ENCODE measurements around the gene SMARCD3.

The SMARCD3 gene

DNA sequence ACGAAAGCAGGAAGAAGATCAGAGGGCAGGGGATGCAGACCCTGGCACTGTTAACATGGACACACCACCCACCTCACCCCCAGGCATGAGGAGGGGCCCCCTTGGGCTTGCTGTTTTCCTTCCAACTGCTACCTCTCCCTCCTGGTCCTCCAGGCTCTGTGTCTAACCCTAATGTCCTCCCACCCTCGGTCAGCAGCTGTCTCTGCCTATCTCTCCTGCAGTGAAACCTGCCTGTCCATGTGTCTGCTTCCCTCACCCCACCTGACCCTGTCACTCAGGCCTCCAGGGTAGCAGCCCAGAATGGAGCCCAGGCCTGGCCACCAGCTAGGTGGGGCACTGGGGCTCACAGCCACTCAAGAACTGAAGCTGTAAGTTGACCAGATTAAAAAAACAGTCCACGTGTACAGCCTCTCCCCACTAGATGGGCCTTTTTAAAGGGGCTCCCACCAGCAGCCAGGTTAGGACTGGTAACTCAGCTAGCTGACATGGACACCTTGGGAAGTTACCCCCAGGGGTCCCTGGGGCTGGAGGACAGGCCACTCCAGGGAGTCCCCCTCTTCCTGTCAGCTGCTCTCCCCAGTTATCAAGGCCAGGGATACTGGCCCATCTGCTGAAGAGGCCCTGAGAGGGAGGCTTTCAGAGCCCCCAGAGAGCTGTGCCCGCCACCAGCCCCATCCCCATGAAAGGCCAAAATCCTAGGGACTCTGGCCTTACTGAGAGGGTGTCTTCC is 1.5 kb downstream of the SMARCD3 start:
- no peak for DNase-seq

DNA sequence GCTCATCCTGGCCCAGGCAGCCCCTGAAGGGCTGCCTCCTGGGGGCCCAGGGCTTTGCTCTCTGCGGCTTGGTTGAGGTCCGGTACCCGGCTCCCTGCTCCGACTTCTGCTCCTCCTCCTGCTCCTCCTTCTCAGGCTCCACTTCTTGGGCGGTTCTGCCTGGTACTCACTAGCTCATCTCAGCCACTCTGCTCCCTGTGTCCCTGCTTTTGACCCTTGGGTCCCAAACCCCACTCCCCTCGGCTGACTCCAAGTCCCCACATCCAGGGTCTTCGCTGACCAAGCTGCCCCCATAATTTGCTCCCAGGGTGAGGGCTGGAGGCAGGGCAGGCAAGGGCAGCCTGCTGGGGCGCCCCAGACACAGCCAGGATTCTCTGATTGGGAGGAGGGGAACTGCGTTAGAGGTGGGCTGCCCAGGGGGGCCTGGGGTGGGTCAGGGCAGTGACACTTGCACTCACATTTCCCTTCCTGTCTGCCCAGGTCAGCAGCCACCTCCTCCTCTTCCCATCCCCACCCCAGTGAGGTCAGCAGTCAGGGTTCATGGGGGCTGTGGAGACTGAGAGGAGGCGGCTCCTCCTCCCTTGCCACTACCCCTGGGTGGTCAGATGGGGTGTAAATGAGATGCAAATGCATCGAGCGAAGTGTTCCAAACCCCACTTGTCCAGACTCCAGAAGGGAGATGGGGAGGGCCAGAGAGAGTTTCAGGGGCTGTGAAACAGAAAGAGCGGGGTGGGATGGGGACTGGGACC is 2.2 kb downstream of the SMARCD3 start:
- DNase-seq, result no peak

DNA sequence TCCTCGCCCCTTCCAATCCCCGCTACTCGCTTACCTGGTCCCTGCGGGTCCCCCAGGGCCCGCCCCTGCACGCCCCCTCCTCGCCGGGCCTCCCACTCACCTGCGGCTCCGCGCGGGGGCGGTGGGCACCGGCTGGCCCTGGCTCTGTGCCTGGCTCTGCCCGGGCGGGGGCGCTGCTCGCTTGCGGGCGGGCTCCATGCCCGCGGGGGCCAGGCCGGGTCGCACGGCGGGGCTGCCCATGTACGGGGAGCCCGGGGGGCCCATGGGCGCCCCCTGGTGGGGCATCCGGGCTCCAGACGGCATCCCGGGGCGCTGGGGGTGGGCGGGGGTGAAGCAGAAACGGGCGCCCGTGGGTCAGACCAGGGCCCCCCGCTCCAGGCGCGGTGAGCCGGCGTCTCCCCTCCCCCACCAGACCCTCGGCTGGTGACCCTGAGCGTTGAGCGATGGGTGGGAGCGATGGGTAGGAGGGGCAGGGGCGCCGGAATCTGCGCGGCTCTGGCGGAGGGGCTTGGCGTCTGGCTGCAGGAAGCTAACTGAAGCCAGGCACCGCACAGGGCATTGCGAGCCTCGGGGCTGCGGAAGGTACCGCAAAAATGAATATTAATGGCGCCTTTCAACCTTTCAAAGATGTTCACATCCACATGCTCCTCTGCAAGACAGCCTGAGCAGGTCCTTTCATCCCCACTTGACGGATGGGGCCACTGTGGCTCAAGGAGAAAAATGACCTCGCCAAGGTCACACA is 3.0 kb downstream of the SMARCD3 start:
- DNase-seq, result no peak

DNA sequence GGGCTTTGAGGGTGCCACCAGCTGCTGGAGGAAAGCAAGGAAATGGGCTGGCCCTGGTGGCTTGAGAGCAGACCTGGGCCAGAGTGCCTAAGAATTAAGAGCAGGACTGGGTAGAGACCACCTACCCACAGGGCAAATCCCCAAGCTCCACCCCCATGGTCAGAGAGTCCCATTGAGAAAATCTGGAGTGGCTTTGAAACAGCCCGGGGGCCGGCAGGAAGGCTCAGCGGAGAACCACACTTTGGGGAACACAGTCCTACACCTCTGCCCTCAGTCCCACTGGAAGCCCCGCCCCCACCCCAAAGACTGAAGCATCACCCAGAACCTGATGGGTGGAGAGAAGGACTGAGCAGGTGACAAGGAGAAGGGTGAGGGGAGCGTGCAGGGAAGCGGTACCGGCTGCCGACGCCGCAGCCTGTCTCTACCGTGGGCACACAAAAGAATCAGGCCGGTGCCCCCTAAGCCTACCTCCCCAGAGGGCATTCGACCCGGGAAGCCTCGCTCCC is 3.6 kb downstream of the SMARCD3 start:
- DNase-seq, result no peak

DNA sequence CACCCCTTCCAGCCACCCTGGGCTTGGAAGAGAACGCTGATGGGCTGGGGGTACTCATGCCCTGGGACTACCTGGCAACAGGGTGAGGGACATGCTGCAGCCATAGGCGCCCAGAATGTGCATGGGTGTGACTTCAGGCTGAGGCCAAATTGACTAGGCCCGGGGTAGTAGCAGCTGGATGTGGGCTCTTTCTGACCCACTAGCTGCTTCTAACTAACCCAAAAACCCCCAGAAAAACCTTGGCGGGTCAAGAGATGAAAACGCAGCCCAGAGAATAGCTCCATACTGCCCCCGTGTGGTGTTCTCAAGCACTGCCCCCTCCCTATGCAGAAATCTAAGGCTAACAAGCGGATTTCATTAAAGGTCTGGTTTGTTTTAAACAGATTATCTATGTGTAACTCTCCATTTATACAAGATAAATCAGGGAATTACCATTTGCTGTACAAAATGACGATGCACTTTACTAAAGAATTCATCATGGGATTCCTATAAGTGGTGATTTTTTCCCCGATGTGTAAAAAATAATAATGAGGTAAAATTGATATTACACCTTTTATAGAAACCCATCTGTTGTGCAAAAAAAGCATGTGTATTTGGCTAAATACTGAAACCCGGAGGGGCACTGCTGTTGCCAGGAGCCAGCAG is 4.2 kb downstream of the SMARCD3 start:
- DNase-seq, result no peak

DNA sequence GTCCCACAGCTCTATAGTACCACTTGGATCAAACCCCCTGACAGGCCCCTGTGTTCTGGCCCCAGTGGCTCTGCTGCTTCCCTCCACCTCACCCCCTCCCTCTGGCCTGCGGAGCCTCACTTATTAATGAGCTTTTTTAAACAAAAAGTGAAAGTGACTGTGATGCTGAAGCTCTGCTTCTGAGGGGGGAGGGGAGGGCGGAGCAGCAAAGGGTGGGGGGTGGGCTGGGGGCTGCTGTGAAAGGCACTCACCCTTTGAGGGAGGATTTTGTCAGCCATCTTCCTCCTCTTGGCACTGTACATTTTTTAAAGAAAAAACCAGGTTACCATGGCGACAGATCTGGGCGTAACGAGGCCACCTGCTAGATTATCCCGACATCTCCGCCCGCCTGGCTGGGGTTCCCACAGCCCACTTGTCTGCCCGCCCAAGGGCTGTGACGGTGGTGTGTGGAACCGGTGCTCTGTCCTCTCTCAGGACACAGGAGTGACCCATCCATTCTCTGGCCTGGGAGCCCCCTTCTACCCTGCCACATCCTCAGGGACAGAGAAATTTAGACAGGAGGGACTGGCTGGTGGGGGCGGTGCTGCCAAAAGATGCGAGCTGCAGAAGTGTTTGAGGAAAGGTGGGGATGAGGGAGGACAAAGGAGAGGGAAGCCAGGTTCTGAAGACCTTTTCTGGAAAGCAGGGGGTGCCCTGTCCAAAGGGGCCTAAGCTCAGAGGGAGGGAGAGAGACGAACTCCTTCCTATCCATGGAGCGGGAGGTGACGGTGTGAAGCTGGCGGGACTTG is 4.9 kb downstream of the SMARCD3 start:
- no peak for DNase-seq

DNA sequence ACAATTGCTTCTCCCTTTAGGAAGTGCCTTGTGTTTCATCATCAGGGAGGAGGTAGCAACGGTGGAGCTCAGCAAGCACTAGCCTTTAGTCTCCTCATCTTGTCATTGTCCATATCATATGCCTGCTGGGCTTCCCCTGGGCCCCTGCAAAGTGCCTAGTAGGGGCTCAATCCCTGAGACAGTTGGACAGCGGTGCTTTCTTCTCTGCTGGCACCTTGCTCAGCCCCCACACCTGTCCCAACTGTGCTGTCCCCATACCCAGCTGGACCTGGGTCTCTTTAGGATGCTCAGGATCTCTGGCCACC is 5.5 kb downstream of the SMARCD3 start:
- no peak for DNase-seq

DNA sequence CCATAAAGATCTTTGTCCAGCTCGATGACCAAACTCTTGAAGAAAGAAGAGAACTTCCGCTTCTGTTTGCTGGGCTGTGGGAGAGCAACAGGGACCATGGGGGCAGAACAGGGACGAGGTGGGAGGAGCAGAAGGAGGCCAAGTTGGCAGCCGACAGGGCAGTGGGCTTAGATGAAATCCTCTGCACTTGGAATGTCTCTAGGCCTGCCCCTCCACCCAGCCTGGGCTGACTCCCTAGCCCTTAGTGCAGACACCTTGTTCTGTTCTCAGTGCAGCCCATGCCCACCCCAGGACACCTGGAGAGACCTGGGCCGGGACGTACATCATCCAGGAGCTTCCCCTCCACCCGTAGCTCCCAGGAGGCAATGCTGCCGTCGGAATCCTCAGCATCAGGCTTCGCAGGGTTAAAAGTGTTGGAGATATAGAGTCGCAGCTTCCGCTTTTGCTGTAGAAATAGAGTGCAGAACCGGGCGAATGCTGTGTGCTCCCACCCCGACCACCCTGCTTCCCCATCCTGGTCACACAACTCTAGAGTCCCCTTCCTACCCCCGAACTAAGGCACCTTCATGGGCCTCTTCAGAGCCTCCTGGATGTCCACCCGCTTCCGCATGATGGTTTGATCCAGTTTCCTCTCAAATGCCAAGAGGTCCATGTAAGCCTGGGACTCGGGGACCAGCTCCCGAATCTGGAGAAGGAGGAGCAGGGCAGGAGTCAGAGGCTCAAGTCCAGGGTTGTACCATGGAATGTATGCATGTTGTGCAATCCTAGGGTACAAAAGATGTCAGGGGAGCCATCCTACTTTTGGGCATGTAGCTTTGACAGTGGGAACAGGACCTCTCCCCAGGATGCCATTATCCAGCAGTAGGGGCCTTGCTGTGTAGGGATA is 6.1 kb downstream of the SMARCD3 start:
- DNase-seq, result no peak

DNA sequence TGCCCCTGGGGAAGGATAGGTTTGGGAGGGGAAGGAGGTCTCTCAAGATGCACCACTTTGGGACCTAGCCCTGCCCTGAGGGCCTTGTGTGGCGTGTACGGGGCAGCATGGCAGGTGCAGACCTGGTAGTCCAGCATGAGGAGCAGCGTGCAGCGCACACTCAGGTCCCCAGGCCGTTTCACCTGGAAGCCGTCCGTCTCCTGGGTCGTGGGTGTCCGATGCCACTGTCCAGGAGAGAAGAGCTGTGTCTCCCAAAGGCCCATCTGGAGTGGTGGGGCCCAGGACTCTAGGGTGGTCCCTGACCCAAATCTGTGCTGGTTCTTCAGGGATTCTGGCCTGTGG is 6.8 kb downstream of the SMARCD3 start:
- no peak for DNase-seq

DNA sequence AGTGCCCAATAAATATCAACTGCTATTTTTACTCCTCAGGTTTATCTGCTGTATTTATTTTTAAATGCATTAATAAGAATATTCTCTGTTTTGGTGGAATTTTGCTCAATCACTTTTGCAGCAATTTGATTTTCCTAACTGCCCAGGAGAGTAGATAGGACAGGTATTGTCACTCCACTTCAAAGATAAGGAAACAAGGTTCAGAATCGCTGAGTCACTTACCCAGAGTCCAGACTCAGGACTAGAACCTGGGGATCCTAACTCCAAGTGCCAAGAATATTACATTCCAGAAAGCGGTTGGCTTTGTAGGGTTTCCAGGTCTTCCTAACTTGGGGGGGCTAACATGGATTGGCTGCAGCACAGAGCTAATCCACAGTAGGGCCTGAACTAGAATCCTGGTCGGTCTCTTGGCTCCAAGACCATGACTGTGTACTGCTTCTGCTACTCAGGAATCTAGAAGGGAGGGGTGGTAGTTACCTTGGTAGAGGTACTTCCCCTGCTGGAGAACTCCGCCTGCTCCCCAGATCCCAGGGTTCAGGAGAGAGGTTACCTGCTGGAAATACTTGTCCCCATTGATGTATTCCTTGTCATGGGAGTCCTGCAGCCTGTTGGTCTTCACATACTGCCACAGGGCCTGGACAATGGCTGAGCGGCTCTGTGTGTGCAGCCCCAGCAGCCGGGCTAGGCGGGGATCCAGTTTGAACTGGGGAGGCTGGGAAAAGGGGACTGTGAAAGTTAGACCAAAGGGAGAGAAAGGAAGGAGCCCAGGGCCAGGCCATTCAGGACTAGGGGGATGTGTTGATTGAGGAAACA is 7.3 kb downstream of the SMARCD3 start:
- DNase-seq, result no peak

DNA sequence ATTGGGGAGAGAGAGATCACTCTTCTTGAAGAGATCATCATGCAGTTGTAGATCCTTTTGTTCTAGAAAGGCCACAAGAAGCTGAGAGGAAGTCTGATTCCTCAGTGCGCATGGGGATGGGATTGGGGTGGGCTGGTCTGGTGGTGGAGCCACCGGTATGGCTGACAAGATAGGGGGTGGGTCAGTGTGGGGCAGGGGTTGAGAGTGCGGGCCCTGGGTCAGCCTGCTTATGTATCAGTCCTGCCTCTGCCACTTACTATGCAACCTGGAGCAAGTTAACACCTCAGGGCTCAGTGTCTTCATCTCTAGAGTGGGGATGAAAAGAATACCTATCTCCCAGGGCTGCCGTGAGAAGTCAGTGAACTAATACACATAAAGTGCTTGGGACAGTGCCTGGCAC is 8.0 kb downstream of the SMARCD3 start:
- DNase-seq, result no peak

DNA sequence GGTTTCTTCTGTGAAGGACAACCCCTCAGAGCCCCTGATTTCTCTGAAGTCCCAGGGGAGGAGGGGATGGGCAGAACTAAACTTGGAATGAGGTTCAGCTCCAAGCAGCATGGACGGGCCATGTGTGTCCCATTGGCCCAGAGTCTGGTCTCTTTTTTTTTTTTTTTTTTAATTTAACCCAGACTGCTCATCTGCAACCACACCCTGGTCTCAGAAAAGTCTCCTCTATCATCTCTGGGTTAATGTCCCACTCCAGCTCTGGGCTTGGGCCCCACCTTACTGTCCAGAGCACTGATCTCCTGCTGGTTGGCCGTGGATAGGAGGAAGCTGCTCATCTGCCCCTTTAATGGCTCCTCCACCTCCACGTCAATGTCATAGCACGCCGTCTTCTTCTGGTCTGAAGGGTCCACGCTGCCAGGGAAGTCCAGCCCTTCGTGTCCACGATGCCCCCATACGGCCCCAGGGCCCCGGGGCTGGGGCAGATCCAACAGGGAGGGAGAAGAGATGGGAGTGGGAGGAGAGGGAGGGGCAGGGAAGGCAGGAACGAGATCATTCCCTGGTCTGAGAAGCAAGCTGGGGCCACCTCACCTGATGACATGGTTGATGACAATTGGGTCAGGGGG is 8.5 kb downstream of the SMARCD3 start:
- no peak for DNase-seq

DNA sequence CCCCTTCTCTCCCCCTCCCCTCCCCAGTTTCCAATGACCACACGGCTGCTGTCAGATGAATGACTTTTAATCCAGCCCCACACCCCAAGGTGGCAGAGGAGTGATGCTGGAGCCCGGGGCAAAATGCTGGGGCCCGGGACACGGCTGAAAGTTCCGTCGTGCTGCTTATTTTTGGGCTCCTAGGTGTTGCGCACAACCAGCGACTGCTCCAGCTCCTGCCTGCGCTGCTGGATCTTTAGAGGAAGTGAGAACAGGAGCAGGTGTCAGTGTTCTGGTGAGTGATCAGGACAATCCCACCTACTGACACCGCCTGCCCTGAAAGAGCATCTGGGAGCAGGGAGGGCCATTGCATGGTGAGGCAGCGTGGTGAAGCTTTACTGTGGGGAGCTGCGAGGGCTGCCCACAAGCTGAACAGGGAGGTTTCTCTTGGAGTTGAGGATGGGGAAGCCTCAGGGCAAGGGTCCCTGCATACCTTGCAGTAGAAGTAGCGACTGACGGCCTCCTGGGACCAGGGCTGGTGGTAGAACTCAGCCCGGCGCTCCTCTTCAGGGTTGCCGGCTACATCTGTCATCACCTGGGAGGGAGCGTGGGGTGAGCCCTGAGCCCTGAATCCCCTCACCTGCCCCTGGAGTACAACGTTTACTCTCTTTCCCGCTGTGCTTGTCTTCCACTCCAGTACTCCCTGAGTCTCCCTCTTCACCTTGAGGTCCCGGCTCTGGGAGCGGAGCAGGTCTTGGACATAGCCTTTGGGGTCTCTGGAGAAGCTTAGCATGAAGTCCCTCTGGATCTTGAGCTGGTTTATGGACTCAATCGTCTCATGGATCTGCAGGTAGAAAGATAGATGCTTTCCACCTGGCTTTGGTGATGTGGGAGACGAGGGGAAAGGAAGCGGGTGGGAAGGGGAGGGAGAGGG is 9.3 kb downstream of the SMARCD3 start:
- no peak for DNase-seq

DNA sequence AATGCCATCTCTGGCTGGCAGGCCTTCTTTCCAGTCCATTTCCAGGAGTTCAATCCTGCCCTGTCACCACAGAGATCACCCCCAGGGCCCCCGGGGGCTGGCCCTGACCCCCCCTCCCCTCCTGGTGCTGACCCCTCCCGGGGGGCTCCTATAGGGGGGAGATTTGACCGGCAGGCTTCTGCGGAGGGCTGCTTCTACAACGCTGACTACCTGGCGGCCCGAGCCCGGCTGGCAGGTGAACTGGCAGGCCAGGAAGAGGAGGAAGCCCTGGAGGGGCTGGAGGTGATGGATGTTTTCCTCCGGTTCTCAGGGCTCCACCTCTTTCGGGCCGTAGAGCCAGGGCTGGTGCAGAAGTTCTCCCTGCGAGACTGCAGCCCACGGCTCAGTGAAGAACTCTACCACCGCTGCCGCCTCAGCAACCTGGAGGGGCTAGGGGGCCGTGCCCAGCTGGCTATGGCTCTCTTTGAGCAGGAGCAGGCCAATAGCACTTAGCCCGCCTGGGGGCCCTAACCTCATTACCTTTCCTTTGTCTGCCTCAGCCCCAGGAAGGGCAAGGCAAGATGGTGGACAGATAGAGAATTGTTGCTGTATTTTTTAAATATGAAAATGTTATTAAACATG is 10.2 kb downstream of the SMARCD3 start:
- DNase-seq, result no peak

DNA sequence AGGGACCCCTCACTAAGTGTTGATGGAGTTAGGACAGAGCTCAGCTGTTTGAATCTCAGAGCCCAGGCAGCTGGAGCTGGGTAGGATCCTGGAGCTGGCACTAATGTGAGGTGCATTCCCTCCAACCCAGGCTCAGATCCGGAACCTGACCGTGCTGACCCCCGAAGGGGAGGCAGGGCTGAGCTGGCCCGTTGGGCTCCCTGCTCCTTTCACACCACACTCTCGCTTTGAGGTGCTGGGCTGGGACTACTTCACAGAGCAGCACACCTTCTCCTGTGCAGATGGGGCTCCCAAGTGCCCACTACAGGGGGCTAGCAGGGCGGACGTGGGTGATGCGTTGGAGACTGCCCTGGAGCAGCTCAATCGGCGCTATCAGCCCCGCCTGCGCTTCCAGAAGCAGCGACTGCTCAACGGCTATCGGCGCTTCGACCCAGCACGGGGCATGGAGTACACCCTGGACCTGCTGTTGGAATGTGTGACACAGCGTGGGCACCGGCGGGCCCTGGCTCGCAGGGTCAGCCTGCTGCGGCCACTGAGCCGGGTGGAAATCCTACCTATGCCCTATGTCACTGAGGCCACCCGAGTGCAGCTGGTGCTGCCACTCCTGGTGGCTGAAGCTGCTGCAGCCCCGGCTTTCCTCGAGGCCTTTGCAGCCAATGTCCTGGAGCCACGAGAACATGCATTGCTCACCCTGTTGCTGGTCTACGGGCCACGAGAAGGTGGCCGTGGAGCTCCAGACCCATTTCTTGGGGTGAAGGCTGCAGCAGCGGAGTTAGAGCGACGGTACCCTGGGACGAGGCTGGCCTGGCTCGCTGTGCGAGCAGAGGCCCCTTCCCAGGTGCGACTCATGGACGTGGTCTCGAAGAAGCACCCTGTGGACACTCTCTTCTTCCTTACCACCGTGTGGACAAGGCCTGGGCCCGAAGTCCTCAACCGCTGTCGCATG is 11.0 kb downstream of the SMARCD3 start:
- no peak for DNase-seq

DNA sequence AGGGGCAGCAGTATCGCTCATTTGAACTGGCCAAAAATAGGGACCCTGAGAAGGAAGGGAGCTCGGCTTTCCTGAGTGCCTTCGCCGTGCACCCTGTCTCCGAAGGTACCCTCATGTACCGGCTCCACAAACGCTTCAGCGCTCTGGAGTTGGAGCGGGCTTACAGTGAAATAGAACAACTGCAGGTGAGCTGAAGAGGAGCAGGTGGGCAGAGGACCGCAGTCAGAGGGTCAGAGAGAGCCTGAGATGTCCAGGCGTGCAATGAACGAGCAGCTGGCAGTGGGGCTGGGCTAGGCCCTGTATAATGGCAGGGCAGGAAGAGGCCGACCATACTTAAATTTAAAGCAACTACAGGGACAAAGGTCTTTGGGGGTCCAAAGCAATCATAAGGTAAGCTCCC is 12.1 kb downstream of the SMARCD3 start:
- DNase-seq, result no peak

DNA sequence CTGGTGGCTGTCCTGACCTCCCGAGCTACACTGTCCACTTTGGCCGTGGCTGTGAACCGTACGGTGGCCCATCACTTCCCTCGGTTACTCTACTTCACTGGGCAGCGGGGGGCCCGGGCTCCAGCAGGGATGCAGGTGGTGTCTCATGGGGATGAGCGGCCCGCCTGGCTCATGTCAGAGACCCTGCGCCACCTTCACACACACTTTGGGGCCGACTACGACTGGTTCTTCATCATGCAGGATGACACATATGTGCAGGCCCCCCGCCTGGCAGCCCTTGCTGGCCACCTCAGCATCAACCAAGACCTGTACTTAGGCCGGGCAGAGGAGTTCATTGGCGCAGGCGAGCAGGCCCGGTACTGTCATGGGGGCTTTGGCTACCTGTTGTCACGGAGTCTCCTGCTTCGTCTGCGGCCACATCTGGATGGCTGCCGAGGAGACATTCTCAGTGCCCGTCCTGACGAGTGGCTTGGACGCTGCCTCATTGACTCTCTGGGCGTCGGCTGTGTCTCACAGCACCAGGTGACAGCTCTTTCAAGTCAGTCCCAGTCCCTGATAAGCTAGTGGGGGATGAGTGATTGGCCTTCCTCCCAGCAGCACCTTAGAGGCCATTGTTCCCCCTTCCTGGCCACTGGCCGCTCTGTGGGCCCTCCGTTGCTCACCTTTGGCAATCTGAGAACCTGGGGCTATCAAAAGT is 13.3 kb downstream of the SMARCD3 start:
- no peak for DNase-seq
